Cardiac ventricle fibroblast (primary cell): Measurements from ENCODE around the gene SMPD3. TPM values are rescaled to one million over a fixed set of nuclear protein-coding genes. Genes with fewer than 3 reads are reported as not detected.

ENCODE experiments used
- total RNA-seq: library from RNA; depleted of rRNA; stranded (reverse); fragments of >200 nt; gene quantifications from 2 replicates; pipeline ENCODE4 v1.2.3, GENCODE V29; 2015

SMPD3 gene
- total RNA-seq = under 0.01 TPM in 1 of 2 replicates, not detected in the other

GRCh38 chr16:68448360-68448970 lies at the start of gene SMPD3:
Gene SMPD3, minus strand, starts transcription at chr16:68448508. Its CDS starts 76,327 bp downstream, at chr16:68372181.

GRCh38 chr16:68310774-68311511 lies 137.4 kb downstream of the SMPD3 start, which contains the start of the genes PRMT7 and SLC7A6OS:
Gene PRMT7, plus strand, starts transcription at chr16:68311019. Its CDS starts 4,961 bp downstream, at chr16:68315980.
Gene SLC7A6OS, minus strand, starts transcription at chr16:68310946. Its CDS starts 20 bp downstream, at chr16:68310926.

Other genes starting within 250 kb of the SMPD3 start
- gene ESRP2, start 212.4 kb downstream of the SMPD3 start, total RNA-seq = not detected in 2 replicates
- 11.7 and 13.8 TPM in 2 replicates for gene PLA2G15, start 203.1 kb downstream of the SMPD3 start, total RNA-seq
- gene SLC7A6, start 184.0 kb downstream of the SMPD3 start, total RNA-seq = 5.3 and 13.6 TPM in 2 replicates
- 4.2 and 6.2 TPM in 2 replicates for gene SLC7A6OS, start 137.6 kb downstream of the SMPD3 start, total RNA-seq
- gene PRMT7, start 137.5 kb downstream of the SMPD3 start, total RNA-seq = 32.4 and 33.9 TPM in 2 replicates
- 19.4 and 27.5 TPM in 2 replicates for gene ZFP90, start 90.8 kb upstream of the SMPD3 start, total RNA-seq
- 0.05 TPM in 1 of 2 replicates, not detected in the other for gene CDH3, start 196.8 kb upstream of the SMPD3 start, total RNA-seq